GM18867 (cell line): Measurements from ENCODE around the gene CARMIL3.

Source experiments
- ATAC-seq: cut with Tn5 transposase; IDR thresholded peaks from one replicate; pipeline ENCODE4 v1.9.1; 2021; ENCODE audit warnings: mild to moderate bottlenecking, moderate library complexity; ENCODE audit not compliant: unreplicated experiment

Gene CARMIL3

DNA sequence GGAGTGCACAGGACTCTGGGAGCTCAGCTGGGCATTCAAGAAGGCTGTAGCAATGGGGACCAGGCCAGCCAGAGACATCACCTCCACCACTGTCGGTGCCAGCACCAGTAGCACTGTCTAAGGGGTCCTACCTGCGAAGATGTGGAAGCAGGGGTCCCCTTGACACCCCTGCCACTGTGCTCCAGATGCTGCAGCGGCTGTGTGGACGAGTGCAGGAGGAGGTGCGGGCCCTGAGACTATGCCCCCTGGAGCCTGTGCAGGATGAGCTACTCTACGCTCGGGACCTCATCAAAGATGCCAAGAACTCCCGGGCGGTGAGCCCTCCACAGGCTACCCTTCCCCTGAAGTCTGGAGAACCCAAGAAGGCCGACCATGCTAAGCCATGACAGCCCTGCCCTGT lies 8.6 kb downstream of the CARMIL3 start:
- no peak for ATAC-seq

DNA sequence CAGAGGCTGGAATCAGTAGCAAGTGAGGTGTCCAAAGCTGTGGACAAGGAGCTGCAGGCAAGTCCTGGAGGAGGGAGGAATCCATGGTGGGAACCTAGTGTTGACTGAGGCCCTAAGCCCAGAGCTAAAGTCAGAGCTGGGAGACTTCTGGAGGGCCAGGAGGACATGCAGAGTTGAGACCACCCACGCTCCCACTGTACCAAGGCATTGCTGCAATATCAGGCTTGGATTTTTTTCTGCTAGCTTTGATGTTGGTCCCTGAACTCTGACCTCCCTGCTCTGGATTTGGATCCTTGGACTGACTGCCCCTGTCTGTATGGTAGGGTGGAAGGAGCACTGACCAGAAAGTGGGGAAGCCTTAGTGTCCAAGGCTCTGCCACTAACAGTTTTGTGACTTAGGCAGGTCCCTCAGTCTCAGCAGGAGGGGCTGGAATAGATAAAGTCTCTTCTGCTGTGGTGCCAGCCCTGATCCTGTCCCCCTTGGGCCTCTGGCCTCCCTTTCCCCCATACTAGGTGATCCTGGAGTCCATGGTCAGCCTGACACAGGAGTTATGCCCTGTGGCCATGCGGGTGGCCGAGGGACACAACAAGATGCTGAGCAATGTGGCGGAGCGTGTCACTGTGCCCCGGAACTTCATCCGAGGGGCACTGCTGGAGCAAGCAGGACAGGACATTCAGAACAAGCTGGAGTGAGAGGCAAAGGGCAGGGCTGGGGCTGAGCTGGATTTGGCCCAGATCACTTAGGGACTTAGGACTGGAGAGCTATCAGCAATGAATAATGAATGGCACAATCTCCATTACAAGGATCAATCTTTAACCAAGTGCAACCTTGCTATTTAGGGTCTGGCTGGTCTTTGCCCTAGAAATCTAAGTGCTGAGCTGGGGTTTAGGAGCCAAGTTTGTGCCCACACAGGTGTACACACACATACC lies 9.4 kb downstream of the CARMIL3 start:
- ATAC-seq: no peak

DNA sequence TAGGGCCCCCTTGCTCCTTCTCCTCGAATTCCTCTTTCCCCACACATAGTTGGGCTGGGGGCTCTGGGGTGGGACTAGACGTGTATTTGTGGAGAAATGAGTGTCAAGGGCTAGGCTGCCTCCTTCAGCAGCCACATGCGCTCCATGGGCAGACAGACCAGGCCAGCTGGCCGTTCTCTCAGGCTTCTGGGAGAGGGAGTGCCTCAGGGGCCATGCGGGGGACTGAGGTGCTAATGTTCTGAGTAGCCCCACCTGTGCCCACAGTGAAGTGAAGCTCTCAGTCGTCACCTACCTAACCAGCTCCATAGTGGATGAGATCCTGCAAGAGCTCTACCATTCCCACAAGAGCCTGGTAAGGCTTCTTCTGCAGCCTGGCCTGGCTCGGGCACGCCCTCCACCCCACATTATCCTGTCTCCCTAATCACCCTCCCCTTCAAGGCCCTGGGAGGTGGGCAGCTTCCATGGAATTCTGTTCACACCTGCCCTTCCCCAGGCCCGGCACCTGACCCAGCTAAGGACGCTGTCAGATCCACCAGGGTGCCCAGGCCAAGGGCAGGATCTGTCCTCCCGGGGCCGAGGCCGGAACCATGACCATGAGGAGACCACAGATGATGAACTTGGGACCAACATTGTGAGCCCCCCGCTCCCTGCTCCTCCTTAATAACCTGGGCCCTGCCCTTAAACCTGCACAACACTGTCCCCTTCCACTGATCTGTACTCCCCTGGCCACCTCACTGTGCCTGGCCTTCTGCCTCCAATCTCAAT lies 10.6 kb downstream of the CARMIL3 start:
- no peak for ATAC-seq

DNA sequence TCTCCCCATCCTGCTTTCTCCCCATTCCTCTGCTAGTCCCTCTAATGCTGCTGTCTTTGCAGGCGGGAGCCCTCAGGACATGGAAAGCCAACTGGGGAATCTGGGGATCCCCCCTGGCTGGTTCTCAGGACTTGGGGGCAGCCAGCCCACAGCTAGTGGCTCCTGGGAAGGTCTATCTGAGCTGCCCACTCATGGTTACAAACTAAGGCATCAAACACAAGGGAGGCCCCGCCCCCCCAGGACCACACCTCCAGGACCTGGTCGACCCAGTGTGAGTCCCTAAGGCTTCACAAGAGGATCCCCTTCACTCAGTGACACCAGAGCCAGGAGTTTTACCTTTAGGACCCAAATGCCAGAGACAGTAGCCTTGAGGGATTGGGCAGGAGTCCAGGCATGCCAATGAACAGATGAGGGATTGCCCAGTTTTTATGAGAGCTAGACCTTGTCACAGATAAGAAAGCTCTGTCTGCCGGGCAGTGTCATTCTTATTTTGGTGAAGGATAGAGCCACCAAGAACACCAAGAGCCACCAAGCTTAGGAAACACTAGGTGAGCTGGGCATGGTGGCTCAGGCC lies 11.5 kb downstream of the CARMIL3 start:
- no peak for ATAC-seq

DNA sequence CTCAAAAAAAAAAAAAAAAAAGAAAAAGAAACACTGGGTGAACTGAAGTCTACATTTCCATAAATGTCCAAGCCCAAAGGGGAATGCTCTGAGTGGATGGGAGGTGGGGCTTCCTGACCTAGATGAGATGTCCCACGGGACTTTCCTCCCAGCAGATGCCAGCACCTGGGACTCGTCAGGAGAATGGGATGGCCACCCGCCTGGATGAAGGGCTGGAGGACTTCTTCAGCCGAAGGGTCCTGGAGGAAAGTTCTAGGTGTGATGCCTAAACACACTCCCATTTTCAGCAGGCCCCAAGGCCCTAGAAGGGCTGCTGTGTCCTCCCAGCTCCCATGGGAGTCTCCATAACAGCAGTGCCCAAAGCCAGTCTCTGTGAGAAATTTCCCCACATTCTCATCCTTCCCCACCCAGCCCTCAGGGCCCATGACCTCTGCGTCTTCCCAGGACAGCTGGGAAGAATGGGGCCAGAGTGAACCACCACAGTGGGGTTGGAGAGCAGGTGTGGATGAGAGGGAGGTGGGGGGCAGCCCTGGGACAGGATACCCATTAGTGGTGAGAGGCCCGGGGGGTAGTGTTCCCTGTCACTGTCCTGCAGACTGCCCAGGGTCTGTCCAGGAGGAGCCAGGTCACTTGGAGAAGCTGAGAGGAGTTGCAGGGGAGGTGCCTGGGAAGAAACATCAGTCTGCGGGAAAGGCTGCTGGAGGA lies 12.4 kb downstream of the CARMIL3 start:
- ATAC-seq: no peak

DNA sequence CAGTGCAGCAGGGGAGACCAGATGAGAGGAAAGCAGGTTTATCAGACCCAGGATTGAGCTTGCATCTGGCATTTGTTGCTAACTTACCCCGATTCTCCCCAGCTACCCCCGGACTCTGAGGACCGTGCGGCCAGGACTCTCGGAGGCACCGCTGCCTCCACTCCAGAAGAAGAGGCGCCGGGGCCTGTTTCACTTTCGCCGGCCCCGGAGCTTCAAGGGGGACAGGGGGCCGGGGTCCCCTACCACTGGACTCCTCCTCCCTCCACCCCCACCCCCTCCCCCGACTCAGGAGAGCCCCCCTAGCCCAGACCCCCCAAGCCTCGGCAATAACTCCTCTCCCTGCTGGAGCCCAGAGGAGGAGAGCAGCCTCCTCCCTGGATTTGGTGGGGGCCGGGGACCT lies 13.0 kb downstream of the CARMIL3 start:
- ATAC-seq: no peak

DNA sequence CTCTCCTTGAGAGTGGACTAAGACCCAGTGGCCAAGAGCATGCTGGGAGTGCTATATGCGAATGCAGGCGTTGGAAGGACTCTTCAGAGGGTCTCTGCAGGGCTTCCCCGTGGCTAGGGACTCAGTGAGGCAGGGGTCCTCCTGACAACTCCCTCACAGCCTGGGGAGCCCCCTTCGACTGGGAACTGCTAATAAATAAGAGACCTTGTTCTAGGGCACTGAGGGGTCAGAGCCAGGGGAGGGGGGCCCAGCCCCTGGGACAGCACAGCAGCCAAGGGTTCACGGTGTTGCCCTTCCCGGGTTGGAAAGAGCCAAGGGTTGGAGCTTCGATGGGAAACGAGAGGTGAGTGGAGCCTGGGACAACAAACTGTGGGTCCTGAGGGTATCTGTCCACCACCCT lies 13.6 kb downstream of the CARMIL3 start:
- no peak for ATAC-seq

DNA sequence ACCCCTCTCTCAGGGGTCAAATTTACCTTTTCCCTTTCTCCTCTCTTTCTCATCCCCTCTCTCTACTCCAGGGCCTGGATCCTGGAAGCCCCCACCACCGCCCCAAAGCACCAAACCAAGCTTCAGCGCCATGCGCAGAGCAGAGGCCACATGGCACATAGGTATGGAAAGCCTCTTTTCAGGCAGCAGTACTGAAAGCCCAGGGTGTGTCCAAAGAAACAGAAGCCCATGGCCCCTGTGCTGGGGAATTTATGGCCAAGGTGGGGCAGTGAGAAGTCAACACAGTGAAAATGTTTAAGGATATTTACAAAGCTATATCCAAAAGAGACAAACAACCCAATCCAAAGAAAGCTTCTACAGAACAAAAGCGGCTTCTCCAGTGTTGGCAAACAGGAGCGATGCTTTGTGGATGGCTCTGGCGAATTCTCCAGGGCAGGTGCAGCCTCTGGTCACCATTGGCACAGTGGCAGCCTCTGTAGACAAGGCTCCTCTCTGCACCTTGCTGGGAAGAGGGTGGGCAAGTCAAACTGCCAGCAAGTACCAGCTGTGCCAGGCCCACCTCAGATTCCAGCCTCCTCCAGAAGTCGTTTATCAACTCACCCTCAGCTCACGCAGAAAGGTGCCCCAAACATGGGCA lies 14.8 kb downstream of the CARMIL3 start:
- ATAC-seq: no peak

DNA sequence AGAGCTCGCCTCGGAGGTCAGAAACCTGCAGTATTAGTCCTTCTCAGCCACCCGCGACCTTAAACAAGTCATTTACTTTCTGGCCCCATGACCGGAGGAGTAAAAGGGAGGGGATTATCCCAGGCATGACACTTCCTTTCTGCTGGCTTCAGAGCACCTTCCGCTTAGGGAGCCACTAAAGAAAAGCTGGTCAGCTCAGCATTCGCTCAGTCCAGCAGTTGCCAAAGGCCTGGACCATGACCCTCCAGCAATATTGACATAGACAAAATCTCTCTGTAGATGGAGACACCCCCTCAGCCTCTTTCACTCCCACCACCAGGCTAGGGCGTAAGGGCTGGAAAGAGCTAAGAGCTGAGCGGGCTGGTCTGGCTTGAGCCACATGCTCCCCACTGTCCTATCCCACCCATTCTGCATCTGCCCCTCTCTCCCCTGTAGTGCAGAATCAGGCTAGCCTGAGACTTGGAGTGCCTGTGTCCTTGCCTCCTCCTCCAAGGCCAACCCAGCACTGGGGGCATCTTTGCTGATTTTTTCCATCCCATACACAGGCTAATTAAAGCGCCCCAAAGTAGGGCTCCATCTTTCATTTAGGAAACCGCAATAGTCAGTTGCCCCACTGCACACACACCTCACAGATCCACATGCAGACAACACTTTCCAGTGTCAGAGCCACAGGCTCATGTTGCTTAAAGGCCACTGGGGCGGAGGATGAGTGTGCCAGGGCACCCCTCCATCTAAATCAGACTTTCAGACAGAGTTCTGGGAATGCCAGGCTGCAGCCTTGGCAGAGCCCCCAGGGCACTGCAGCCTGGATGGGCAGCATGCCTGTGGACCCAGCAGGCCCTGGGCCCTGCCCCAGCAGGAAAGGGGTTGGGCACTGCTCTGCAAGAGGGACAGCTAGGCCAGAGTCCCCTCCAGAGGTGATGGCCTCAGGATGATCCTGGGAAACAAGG lies 15.6 kb downstream of the CARMIL3 start:
- ATAC-seq: no peak

DNA sequence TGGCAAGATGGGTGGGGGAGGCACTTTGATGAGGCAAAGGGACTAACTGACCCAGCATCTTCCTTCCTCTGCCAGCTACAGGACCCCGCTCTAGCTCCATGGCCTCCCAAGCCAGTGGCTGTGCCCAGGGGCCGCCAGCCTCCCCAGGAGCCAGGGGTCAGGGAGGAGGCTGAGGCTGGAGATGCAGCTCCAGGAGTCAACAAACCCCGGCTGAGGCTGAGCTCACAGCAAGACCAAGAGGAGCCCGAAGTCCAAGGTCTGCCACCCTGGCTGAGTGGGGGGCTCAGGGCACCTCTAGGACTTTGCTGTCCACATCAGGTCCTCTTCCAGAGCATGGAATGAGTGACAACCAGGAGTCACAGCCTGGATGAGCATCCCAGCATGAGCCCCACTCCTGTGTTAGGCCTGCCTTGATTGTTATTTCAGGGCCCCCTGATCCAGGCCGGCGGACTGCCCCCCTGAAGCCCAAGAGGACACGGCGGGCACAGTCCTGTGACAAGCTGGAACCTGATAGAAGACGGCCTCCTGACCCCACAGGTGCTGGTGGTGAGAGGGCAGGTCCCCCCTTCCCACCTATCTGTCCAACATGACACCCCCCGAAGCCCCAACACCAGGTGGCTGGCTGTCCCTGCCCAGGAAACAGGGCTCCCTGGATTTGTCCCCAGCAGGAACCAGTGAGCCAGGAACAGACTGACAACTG lies 17.1 kb downstream of the CARMIL3 start:
- ATAC-seq: no peak

DNA sequence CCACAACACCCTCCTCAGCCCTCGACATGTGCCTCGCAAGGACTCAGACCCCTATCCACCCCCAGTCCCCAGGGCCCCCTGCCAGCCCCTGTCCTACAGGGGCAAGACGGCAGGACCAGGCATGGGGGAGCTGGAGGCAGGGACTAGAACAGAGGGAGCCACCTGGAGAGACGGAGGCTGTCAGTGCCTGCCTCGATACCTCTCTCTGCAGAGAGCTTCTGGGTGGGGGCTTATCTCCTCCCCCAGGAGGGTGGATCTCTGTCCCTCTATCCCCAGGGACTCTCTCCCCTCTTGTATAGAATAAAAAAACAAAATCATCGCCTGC lies 17.6 kb downstream of the CARMIL3 start:
- no peak for ATAC-seq

DNA sequence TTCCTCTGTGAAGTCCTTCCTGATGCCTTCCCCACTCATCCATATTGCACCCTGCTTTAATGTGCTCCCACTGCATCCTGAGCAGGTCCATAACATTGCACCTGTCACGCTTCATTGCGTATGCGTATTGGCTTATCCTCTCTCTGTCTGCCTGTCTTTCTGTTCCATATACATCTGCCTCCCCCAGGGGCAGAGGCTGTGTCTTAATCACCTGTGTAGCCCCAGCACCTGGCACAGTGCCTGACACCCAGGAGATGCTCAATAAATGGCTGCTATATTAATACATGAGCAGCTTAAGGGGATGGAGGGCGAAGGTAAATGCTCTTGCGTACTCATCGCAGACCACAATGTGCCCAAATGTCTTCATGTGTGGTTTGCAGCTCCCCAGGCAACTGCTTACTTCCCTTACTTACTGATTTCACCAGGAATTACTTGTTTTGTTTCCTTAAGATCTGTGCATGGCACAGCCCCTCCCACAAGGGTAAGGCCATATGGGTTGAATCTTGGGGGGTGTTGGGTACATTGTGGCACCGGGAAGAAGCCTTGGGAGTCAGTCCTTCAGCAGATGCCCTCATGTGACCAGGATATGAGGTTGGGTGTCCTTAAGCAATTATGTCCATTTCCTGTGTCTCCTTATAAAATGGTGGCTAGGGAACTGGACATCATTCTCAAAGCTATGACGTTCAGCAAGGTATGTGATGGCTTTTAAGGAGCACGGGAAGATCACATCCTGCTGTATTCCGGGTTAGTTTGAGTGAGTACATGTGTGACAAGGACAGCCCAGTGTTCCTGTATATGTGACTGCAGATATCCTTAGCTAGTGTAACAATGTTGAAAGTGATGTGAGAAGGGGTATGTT lies 18.7 kb downstream of the CARMIL3 start:
- ATAC-seq: no peak

DNA sequence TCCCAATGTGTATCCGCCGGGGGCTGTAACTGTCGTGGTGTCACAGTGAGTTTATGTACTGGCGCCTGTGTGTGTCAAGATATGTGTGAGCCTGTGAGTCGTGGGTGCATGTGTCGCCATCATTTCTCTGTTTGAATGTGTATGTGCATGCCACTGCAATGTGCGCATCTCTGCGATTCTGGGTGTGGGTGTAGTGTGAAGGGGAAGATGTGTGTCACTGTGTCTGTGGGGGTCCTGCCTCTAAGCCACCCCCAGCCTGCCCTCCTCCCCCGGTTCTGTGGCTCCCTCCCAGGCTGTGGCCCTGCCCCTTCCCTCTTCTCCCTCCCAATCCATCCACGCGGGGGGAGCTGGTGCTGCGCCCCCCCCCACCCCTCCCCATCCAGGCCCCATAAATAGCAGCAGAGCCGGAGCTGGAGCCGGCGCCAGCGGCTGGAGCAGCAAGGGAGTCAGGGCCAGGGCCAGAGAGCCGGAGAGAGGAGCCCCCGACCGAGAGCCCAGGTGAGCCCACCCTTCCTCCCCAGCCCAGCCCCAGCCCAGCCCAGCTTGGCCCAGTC lies 19.4 kb downstream of the CARMIL3 start, which contains the start of gene CPNE6:
TSS of gene CPNE6 (plus strand) at position 419 of the 554 bp plus-strand sequence. CDS start 1,375 bp downstream, outside the sequence.
- ATAC-seq: no peak

DNA sequence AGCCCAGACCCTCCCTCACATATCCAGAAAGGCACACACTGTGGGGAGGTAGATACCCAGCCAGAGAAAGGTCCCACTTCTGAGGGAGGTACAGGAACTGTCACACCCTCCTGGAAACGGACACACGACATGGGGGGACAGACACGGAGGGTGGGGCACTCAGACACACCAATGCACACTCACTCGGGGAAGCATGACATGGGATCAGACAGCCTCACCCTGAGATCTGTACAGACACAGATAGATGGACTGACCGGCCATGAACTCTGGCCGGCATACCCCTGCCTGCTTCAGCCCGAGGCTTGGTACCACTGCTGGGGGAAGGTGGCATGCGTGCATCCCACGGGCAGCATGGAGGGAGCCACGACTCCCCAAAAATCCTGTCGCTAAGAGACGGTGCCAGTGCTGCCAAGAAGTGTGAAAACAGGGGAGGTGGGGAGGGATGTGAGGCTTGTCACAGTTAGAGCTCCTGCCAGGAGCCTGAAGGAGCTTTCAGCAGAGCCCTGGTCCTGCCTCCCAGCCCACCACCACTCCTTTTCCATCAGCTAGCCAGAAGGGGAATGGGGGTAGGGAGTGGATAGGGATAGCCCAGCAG lies 20.1 kb downstream of the CARMIL3 start:
- no peak for ATAC-seq

DNA sequence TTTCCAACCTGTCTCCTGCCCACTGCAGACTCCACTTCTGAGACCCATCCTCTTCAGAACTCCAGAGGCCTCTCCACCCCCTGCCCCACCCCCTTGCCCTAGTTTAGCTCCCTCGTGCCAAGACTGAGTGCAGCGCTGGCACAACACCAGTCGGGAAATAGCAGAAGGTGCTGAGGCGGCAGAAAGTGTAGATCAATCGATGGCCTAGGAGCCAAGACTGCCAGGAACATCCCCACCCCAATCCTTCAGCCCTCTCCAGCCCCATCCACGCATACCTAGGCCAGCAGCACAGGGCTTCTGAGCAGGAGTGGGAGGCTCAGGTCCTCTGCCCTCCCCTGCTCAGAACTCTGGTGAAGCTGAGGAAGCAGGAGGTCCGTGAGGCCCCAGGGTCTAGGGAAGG lies 20.6 kb downstream of the CARMIL3 start:
- ATAC-seq: no peak

DNA sequence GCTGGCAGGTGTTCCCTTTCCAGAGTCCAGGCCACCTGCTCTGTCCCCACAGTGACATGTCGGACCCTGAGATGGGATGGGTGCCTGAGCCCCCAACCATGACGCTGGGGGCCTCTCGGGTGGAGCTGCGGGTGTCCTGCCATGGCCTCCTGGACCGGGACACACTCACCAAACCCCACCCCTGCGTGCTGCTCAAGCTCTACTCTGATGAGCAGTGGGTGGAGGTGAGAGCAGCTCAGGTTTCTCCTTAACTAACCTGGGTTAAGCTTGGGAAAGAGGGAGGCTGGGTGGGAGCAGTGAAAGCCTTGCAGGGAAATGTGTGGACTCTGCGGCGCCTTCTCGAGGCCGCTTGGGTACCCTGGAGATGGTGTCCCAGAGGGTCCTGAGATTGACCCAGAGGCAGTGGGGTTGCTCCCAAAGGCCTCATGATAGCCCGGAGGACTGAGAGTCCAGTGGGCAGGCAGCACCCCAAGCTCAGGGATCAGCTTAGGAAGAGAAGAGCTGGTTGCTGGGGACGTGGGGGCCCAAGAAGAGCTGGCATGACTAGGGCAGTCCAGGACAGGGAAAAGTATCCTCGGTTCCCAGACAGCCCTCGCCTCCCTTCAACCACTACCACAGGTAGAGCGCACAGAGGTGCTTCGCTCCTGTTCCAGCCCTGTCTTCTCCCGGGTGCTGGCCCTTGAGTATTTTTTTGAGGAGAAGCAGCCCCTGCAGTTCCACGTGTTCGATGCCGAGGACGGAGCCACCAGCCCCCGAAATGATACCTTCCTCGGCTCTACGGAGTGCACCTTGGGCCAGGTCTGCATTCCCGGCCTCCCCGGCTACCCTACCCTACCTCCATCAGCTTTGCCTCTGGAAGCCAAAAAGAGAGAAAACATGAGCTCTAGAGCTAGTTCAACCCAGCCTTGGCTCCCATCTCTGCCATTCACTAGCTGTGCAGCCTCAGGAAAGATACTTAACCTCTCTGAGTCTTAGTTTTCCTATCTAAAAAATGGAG lies 21.4 kb downstream of the CARMIL3 start:
- no peak for ATAC-seq
